H9 (cell line): Measurements from ENCODE around the gene ZNF236. TPM values are rescaled to one million over a fixed set of nuclear protein-coding genes. Genes with fewer than 3 reads are reported as not detected.

Experiments
- DNase-seq: peaks from one replicate; pipeline ENCODE4 v3.0.0-alpha.2; 2017
- H2AFZ ChIP-seq: one replicate; pipeline ENCODE4 v1.6.1; 2013; ENCODE audit warnings: mild to moderate bottlenecking, low read length, control low read depth, moderate library complexity
- H2AK5ac ChIP-seq: 2 replicates; pipeline ENCODE4 v1.6.1; 2013; ENCODE audit warnings: low read length, control low read depth, mixed read lengths; ENCODE audit not compliant: insufficient read length
- H2BK120ac ChIP-seq: one replicate; pipeline ENCODE4 v1.6.1; 2013; ENCODE audit warnings: low read depth, mild to moderate bottlenecking, low read length, control low read depth, inconsistent platforms; ENCODE audit not compliant: poor library complexity, severe bottlenecking
- H2BK12ac ChIP-seq: 2 replicates; pipeline ENCODE4 v1.6.1; 2013; ENCODE audit warnings: low read length, control low read depth, mixed read lengths, low read depth; ENCODE audit not compliant: insufficient read length
- H2BK15ac ChIP-seq: 2 replicates; pipeline ENCODE4 v1.6.1; 2013; ENCODE audit warnings: low read depth, low read length, control low read depth
- H2BK20ac ChIP-seq: one replicate; pipeline ENCODE4 v1.6.1; 2013; ENCODE audit warnings: low read depth, mild to moderate bottlenecking, low read length, control low read depth, inconsistent platforms; ENCODE audit not compliant: poor library complexity, severe bottlenecking
- H2BK5ac ChIP-seq: 2 replicates; pipeline ENCODE4 v1.6.1; 2013; ENCODE audit warnings: low read length, control low read depth, mixed read lengths; ENCODE audit not compliant: insufficient read length
- H3K14ac ChIP-seq: 2 replicates; pipeline ENCODE4 v1.6.1; 2013; ENCODE audit warnings: low read length, control low read depth; ENCODE audit not compliant: insufficient read depth
- H3K18ac ChIP-seq: 2 replicates; pipeline ENCODE4 v1.6.1; 2013; ENCODE audit warnings: low read depth, mild to moderate bottlenecking, mixed read lengths, low read length, control low read depth; ENCODE audit not compliant: insufficient read length
- H3K23ac ChIP-seq: 2 replicates; pipeline ENCODE4 v1.6.1; 2013; ENCODE audit warnings: low read length, control low read depth, mixed read lengths, low read depth; ENCODE audit not compliant: insufficient read length
- H3K23me2 ChIP-seq: 2 replicates; pipeline ENCODE4 v1.6.1; 2013; ENCODE audit warnings: low read depth, mild to moderate bottlenecking, mixed read lengths, low read length, control low read depth; ENCODE audit not compliant: insufficient read length, poor library complexity, severe bottlenecking
- H3K27ac ChIP-seq: 2 replicates; pipeline ENCODE4 v1.5.1; 2013; ENCODE audit warnings: low read length, control low read depth, mixed read lengths, low read depth; ENCODE audit not compliant: insufficient read length
- H3K27me3 ChIP-seq: 2 replicates; pipeline ENCODE4 v1.6.1; 2013; ENCODE audit warnings: low read length, control low read depth, inconsistent platforms; ENCODE audit not compliant: insufficient read depth
- H3K4ac ChIP-seq: 2 replicates; pipeline ENCODE4 v1.6.1; 2013; ENCODE audit warnings: low read depth, mild to moderate bottlenecking, control low read depth, inconsistent platforms, low read length, moderate library complexity
- H3K4me1 ChIP-seq: 2 replicates; pipeline ENCODE4 v1.6.1; 2013; ENCODE audit warnings: low read length, control low read depth, inconsistent platforms; ENCODE audit not compliant: insufficient read depth
- H3K4me2 ChIP-seq: 2 replicates; pipeline ENCODE4 v1.6.1; 2013; ENCODE audit warnings: low read length, control low read depth, mixed read lengths; ENCODE audit not compliant: insufficient read length, insufficient read depth
- H3K56ac ChIP-seq: 2 replicates; pipeline ENCODE4 v1.6.1; 2013; ENCODE audit warnings: low read depth, mild to moderate bottlenecking, mixed read lengths, low read length, control low read depth; ENCODE audit not compliant: insufficient read length
- H3K79me1 ChIP-seq: 2 replicates; pipeline ENCODE4 v1.6.1; 2013; ENCODE audit warnings: low read depth, mild to moderate bottlenecking, moderate library complexity, low read length, control low read depth, inconsistent platforms; ENCODE audit not compliant: insufficient read depth, poor library complexity, severe bottlenecking
- H3K79me2 ChIP-seq: 2 replicates; pipeline ENCODE4 v1.6.1; 2013; ENCODE audit warnings: low read length, control low read depth, inconsistent platforms; ENCODE audit not compliant: insufficient read depth
- H3K9ac ChIP-seq: 2 replicates; pipeline ENCODE4 v1.6.1; 2013; ENCODE audit warnings: low read length, control low read depth, mixed read lengths; ENCODE audit not compliant: insufficient read length; ENCODE audit errors: extremely low read depth
- H3K9me3 ChIP-seq: one replicate; pipeline ENCODE4 v1.6.1; 2013; ENCODE audit warnings: low read depth, low read length, inconsistent platforms; ENCODE audit not compliant: control insufficient read depth
- H3T11ph ChIP-seq: one replicate; pipeline ENCODE4 v1.6.1; 2013; ENCODE audit warnings: mild to moderate bottlenecking, low read length, control low read depth, inconsistent platforms
- H4K20me1 ChIP-seq: one replicate; pipeline ENCODE4 v1.6.1; 2013; ENCODE audit not compliant: control insufficient read depth, insufficient read length, insufficient read depth
- H4K5ac ChIP-seq: 2 replicates; pipeline ENCODE4 v1.6.1; 2013; ENCODE audit warnings: low read depth, mild to moderate bottlenecking, mixed read lengths, low read length, control low read depth; ENCODE audit not compliant: insufficient read length
- H4K8ac ChIP-seq: replicated peaks from 2 replicates; pipeline ENCODE4 v1.6.1; 2013; ENCODE audit warnings: low read length, control low read depth, mixed read lengths, low read depth; ENCODE audit not compliant: insufficient read length
- H4K91ac ChIP-seq: 2 replicates; pipeline ENCODE4 v1.6.1; 2013; ENCODE audit warnings: low read depth, mild to moderate bottlenecking, moderate library complexity, mixed read lengths, low read length, control low read depth; ENCODE audit not compliant: insufficient read length
- H3K27ac Mint-ChIP-seq, 3 experiments: 2 replicates in 2 of 3; 3 replicates in 1 of 3; pipeline ENCODE4 v1.8.0; 2020 to 2021; ENCODE audit warnings: mixed read lengths in 3 of 3, mild to moderate bottlenecking in 1 of 3, moderate library complexity in 1 of 3
- H3K27me3 Mint-ChIP-seq: 2 replicates; pipeline ENCODE4 v1.8.0; 2021; ENCODE audit warnings: low read depth, mild to moderate bottlenecking, moderate library complexity, mixed read lengths
- H3K36me3 Mint-ChIP-seq, 3 experiments: 2 replicates in 2 of 3; 3 replicates in 1 of 3; pipeline ENCODE4 v1.8.0; 2020 to 2021; ENCODE audit warnings: low read depth in 3 of 3, mixed read lengths in 3 of 3; ENCODE audit not compliant: insufficient read depth in 1 of 3
- H3K4me1 Mint-ChIP-seq, 2 experiments: 2 replicates each; pipeline ENCODE4 v1.8.0; 2020; ENCODE audit warnings: mixed read lengths in 2 of 2
- H3K4me3 Mint-ChIP-seq, 2 experiments: 2 replicates in 1 of 2; 3 replicates in 1 of 2; pipeline ENCODE4 v1.8.0; 2020 to 2021; ENCODE audit warnings: mild to moderate bottlenecking in 2 of 2, mixed read lengths in 2 of 2, moderate library complexity in 1 of 2
- H3K9me3 Mint-ChIP-seq, 2 experiments: 2 replicates in 1 of 2; 3 replicates in 1 of 2; pipeline ENCODE4 v1.8.0; 2020; ENCODE audit warnings: mild to moderate bottlenecking in 2 of 2, mixed read lengths in 2 of 2, moderate library complexity in 1 of 2
- CTCF ChIP-seq: fragments of 200-600 bp; sonication (generic); conservative IDR thresholded peaks from 3 replicates; pipeline ENCODE4 v1.8.0; 2021; ENCODE audit warnings: antibody characterized with exemption, mild to moderate bottlenecking
- WGBS: extraction: QIAGEN DNeasy Blood & Tissue Kit; methylation state at CpG from one replicate; pipeline ENCODE4 v1.1.7; 2013; ENCODE audit warnings: missing lambda C conversion rate, low lambda C conversion rate, mixed read lengths; ENCODE audit not compliant: insufficient read length; ENCODE audit errors: extremely low coverage; 5-methylcytosine and 5-hydroxymethylcytosine counted together
- total RNA-seq: library from RNA; stranded (reverse); gene quantifications from 2 replicates; pipeline ENCODE4 v1.2.1, GENCODE V29; 2021

The ZNF236 gene
- total RNA-seq, 1 experiment from 2014 or later: 16.0 TPM

GRCh38 chr18:76931171-76931570, 108.8 kb downstream of the ZNF236 start:
- Histone ChIP-seq H3K14ac (no peak overlapping the region), H2BK5ac (no peak overlapping the region), H4K5ac (no peak overlapping the region), H2BK120ac (no peak overlapping the region), H4K91ac (no peak overlapping the region), H3K4me2 (no peak overlapping the region), H2AFZ (no peak overlapping the region), H3K4me1 (no peaks in the 10 kb centered on the region), H3K79me1 (no peaks in the 10 kb centered on the region), H3K9ac (no peak overlapping the region), H3K18ac (no peak overlapping the region), H2BK20ac (no peak overlapping the region), H3K79me2 (no peaks in the 10 kb centered on the region), H3K4ac (no peak overlapping the region), H3K27ac (no peak overlapping the region), H3K23me2 (no peaks in the 10 kb centered on the region), H2BK12ac (no peak overlapping the region), H3K23ac (no peak overlapping the region), H3T11ph (no peak overlapping the region), H3K27me3 (no peaks in the 10 kb centered on the region), H3K56ac (no peak overlapping the region), H4K8ac (no peak overlapping the region), H4K20me1 (no peaks in the 10 kb centered on the region), H2AK5ac (no peak overlapping the region), H2BK15ac (no peak overlapping the region), H3K9me3 (no peaks in the 10 kb centered on the region)
- H3K4me1 Mint-ChIP-seq: no peaks in the 10 kb centered on the region
- WGBS: no CpG with 5 or more reads among the region's 6 CpGs
- no peaks in the 10 kb centered on the region for H3K27me3 Mint-ChIP-seq
- H3K9me3 Mint-ChIP-seq: no peaks in the 10 kb centered on the region
- peaks cover 2 to 41% (median 32%) of the 10 kb centered on the region in 3 experiments; a peak in 5 of 7 replicates for H3K36me3 Mint-ChIP-seq
- TF ChIP-seq CTCF: no peak
- H3K4me3 Mint-ChIP-seq: no peak overlapping the region
- H3K27ac Mint-ChIP-seq: no peak overlapping the region
- no peak for DNase-seq
